GM18870 (cell line): Measurements from ENCODE around the gene PSG1.
"Not testable (repeated sequence)": the region's sequence is repeated elsewhere in the genome, so short reads cannot be mapped to it uniquely, and the experiment has no call there.

Experiments
- ATAC-seq: cut with Tn5 transposase; IDR thresholded peaks from one replicate; pipeline ENCODE4 v1.9.1; 2021; ENCODE audit warnings: moderate library complexity; ENCODE audit not compliant: unreplicated experiment

The PSG1 gene

GRCh38 chr19:42831221-42832019, 48.1 kb downstream of the PSG1 start:
- ATAC-seq: no peak

- not testable (repeated sequence) for ATAC-seq
These were observed 58.1 kb downstream of the PSG1 start for GRCh38 chr19:42821306-42821977.

GRCh38 chr19:42819960-42820650, 59.4 kb downstream of the PSG1 start:
- ATAC-seq: not testable (repeated sequence)

- ATAC-seq: no peak
These were observed 62.6 kb downstream of the PSG1 start for GRCh38 chr19:42816894-42817293.
